Renal cortical epithelial cell (primary cell): Measurements from ENCODE around the gene GPR50. TPM values are rescaled to one million over a fixed set of nuclear protein-coding genes. Genes with fewer than 3 reads are reported as not detected.
A peak's percentile ranks its signal among the peaks of the same experiment; 100 is the strongest.

Source experiments
- DNase-seq: peaks from one replicate; pipeline ENCODE4 v3.0.0-alpha.2; 2011; ENCODE audit warnings: low read depth
- total RNA-seq: library from RNA; depleted of rRNA; stranded (reverse); fragments of >200 nt; gene quantifications from 2 replicates; pipeline ENCODE4 v1.2.3, GENCODE V29; 2014

The GPR50 gene
- not detected in 2 replicates for total RNA-seq

GRCh38 chrX:151176231-151176750, at the start of gene GPR50:
GPR50 (plus strand) TSS chrX:151176584; CDS start chrX:151176722, 138 bp downstream.
- no peak for DNase-seq

GRCh38 chrX:151132531-151132930, 43.9 kb upstream of the GPR50 start:
- peak; percentile 0 for DNase-seq

GRCh38 chrX:151151665-151152267, 24.6 kb upstream of the GPR50 start:
- peak; percentile 19 for DNase-seq

GRCh38 chrX:151153086-151153485, 23.3 kb upstream of the GPR50 start:
- DNase-seq = peak; percentile 34

- no peak for DNase-seq
These were observed 22.7 kb upstream of the GPR50 start for GRCh38 chrX:151153667-151154066.

- DNase-seq = no peak
These were observed 21.1 kb upstream of the GPR50 start for GRCh38 chrX:151155234-151155633.

GRCh38 chrX:151161690-151162089, 14.7 kb upstream of the GPR50 start:
- no peak for DNase-seq

GRCh38 chrX:151167791-151168345, 8.5 kb upstream of the GPR50 start:
- no peak for DNase-seq

GRCh38 chrX:151169783-151170182, 6.6 kb upstream of the GPR50 start:
- DNase-seq = no peak

- no peak for DNase-seq
These were observed 1.7 kb upstream of the GPR50 start for GRCh38 chrX:151174581-151175282.

- DNase-seq = no peak
These were observed 911 bp upstream of the GPR50 start for GRCh38 chrX:151175283-151176062.

- DNase-seq = no peak
These were observed 1.0 kb downstream of the GPR50 start for GRCh38 chrX:151177141-151178027.

GRCh38 chrX:151178746-151179145, 2.4 kb downstream of the GPR50 start:
- no peak for DNase-seq

- DNase-seq = no peak
These were observed 4.0 kb downstream of the GPR50 start for GRCh38 chrX:151180400-151180799.

GRCh38 chrX:151181088-151181487, 4.7 kb downstream of the GPR50 start:
- no peak for DNase-seq

- no peak for DNase-seq
These were observed 6.9 kb downstream of the GPR50 start for GRCh38 chrX:151183233-151183753.

- DNase-seq = no peak
These were observed 7.7 kb downstream of the GPR50 start for GRCh38 chrX:151183912-151184565.

GRCh38 chrX:151184705-151185104, 8.3 kb downstream of the GPR50 start:
- DNase-seq = no peak

GRCh38 chrX:151206871-151207270, 30.5 kb downstream of the GPR50 start:
- no peak for DNase-seq

GRCh38 chrX:151225843-151226242, 49.5 kb downstream of the GPR50 start:
- no peak for DNase-seq
